NCI-H187 treated with DMSO at 0.1 percent for 48 hours (cell line): ENCODE data around the gene SLC38A8.
A peak's percentile ranks its signal among the peaks of the same experiment; 100 is the strongest.

Experiments
- DNase-seq: peaks from one replicate; lab custom pipeline; 2025; lab: John Stamatoyannopoulos, UW

SLC38A8 gene

GRCh38 chr16:84068783-84069462 lies 26.3 kb upstream of the SLC38A8 start:
- no peak for DNase-seq

- no peak for DNase-seq
Measured at GRCh38 chr16:84068041-84068440, 25.4 kb upstream of the SLC38A8 start.

- no peak for DNase-seq
Measured at GRCh38 chr16:84067640-84068039, 25.0 kb upstream of the SLC38A8 start.

DNA sequence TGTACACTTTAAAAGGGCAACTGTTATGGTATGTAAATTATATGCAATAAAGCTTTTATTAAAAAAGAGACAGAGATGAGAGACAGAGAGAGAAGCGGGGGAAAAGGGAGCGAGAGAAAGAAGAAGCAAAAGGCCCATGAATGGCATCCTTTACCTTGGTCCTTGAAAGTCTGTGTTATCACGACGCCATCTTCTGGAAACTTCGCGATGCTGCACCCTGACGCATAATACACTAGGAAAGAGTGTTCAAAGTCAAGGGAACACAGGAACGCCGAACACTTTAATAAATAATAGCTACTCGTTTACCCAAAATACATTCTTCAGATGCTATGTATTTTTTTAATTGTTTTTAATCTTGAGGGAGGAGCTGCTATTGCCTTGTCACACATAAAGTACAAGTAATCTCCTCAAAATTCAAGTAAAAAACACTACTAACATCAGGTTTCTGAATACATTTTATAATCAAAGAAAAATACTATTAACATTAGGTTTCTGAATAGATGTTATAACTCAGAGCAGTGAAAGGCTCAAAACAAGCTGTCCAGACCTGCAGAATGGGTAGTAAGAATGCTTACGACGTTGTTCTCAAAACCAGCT lies 23.0 kb upstream of the SLC38A8 start:
- DNase-seq: no peak

DNA sequence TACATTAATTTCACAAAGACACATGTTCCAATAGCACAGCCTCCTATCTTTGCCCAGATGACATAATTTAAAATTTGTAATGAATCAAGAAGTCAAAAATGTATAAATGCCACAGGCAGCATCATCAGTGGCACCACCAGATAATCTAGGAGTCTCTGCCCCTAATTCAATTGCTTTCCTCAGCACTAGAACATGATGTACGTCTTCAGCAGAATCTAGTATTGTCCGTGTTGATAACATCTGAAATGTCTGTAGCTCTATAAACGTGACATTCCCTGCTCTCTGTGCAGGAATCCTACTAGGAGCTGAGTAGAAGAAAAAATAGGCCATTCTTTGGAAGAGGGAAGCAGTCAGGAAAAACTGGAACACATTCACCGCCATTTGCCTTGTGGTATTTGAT lies 21.4 kb upstream of the SLC38A8 start:
- no peak for DNase-seq

DNA sequence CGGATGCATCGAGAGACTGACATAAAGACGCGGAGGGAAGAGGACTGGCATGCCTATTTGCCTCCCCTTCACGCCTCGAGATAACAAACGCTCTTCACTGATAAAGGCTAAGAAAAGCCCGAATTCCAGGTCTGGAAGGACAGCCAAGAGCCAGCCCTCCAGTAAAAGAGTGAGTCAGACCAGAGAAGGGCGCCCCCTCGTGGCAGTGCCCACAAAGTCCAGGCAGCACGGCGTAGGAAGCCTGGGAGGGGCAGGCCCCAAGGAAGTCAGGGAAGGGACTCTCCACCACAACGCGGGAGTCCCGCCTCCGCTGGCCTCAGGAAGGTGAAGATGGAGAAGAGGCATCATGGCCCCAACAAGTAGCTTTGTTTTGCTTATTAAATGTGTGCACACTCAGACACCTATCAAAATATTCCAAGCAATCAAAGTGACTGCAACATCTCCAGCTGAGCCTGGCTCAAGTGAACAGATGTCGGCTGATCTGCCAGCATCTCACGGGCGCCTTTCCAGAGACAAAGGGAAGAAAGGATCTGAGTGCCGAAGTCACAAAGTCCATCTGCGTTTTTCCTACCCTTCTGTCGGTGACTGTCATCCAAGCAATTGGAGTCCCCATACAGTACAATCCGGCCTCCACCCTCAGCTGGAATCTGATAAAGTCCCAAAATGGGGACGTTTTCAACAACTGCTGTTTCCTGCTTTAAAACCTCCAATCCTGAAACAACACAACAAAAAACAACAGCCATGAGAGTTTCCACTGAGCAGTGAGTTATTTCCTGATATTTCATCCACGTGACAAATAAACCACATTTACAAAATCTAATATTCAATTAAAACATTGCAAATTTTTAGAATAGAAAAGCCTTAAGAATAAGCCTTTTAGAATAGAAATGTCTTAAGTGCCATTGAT lies 20.4 kb upstream of the SLC38A8 start:
- DNase-seq: no peak

DNA sequence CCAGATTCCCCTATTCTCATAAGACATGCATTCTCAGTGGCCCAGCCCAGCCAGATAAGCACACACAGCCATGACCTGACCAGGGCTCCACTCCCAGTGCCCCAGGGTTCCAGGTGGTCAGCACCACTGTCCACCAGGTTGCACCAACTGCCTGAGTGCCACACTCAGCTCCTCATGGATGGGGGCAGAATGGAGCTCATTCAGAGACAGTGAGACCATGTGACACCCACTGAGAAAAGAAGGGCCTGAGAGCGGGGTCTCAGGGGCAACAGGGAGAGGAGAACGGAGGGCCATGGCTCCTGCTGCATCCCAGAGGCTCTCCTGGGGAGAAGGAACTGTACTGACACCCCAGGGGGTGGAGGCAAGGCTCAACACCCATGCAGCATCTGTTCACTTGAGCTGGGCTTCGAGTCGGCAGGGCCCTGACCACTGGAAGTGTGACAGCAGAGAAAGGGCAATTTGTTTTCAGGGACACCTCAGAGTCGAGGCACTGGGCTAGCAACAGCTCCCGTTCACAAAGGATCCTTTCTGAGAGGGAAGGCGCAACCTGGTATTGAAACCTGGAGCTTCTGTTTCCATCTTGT lies 18.7 kb upstream of the SLC38A8 start:
- no peak for DNase-seq

DNA sequence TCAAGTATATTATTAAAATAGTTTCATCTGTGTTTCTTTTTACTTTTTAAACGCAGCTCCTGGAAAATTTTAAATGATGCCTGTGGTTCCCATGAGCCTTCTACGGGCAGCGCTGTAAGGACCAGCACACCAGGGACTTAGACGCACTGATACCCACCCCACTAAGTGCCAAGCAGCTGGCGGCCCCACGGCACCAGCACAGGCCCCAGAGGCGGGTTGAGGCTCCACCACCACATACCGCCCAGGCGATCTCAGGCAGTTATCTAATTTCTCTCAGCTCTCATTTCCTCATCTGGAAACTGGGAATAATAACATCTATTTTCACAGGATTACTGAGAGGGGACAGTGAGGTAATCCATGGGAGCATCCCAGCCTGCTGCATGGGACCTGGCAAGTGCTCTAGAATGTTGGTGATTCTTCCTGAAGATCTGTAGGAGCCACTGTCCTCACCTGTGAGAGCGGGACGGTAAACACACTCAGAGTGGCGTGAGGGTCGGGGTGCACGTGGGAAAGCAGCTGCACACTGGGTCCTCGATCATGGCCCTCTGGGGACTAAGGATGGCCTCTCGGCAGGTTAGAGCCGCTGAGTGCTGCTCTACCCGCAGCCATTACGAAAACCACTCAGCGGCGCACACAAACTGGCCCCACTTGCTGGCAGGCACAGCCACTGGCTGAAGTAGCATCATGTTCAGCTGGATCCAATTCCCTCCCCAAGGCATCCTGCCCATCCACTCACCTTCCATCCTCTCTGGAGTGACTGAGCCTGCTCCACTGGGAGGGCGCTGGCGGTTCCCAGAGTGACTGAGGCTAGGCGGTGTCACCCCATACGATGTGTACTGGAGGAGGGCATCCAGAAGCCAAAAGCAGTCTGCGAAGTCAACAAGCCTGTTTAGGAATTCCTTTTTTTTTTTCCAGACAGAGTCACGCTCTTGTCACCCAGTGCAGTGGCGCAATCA lies 17.6 kb upstream of the SLC38A8 start:
- DNase-seq: peak; percentile 36

GRCh38 chr16:84059111-84059510 lies 16.5 kb upstream of the SLC38A8 start:
- DNase-seq: no peak

DNA sequence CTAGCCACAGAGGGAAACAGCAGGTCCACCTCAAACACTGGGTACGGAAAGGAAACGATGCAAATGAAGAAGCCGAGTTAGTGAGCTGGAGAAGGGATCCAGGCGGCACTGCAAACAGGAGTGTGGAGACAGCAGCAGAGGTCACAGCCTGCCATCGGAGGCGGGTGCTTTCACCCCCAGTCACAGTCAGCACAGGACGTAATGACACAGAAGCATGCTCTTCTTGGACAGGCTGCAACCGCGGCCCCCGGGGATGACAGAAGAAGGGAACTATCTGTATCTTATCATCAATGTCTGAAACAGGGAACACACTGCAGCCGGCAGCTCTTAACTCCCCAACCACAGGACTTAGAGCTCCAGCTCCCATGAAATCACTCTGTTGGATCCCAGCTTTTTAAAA lies 16.1 kb upstream of the SLC38A8 start:
- DNase-seq: no peak

DNA sequence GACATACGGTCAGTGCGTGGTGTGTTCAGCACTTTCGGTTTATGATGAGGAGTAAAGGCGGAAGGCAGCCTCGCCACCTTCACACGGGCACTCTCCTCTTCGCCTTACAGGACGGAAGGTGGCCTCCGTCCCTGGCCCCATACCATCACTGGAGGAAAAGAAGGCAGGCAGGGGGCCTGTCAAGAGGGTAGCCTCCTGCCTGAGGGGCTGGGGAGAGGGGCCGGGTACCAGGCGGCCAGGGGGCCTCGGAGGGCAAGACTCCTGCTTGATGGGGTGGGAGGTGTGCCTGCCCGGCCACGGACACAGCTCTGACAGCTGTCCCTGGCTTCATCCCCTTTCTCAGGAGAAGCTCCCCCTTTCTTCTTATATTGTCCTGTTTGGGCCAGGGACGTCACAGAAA lies 15.6 kb upstream of the SLC38A8 start:
- DNase-seq: no peak

DNA sequence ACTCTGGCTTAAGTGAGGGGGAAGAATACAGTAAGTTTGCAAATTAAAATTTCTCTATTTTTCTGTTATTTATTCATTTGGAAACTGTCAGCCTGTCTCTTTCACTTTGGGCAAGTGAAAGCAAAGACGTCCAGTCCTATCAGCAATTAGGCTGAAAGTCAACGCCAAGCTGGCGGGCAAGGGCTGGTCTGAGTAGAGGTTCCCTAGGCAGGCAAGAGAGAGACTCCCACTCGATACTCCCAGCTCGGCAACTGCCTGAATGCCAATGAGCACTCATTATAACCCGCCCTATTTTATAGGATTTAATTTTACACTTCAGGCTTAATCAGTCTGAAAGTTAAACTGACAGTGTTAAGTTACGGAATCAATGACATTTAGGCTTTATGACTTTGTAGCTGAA lies 14.3 kb upstream of the SLC38A8 start:
- no peak for DNase-seq

DNA sequence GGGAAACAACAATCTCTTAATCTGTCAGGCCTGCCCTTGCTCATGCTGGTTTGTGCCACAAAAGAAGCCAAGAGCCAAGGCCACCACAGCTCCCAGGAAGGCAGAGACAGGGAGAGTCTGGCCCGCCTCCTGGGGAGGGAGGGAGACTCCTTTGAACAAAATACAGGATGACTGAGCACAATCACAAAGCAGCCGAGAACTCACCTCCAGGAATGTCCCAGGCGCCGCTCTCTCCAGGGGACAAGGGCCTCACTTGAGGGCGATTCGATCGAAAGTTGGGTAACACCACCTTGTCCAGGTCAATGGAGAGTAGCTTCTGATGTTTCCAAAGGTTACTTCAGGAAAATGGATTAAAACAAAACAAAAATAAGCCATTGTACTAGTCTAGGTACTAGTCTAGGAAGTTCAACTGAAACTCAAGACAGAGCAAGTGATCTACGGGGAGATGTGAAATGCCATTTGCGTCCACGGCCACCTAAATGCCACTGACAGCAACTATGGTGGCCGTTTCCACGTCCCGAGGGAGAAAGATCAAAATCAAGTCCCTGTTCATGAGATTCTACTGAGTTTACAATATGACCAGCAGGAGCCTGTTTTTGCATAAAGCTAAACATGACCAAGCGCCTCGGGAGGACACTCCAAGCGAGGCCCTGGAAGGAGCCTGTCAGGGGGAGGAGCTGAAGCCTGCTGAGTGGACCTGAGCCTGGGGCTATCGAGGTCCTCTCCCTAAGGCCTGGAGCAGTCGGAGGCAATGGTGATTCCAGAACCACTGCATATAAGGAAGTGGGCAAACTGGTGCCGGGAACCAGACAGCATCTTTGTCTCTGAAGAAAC lies 13.4 kb upstream of the SLC38A8 start:
- no peak for DNase-seq

DNA sequence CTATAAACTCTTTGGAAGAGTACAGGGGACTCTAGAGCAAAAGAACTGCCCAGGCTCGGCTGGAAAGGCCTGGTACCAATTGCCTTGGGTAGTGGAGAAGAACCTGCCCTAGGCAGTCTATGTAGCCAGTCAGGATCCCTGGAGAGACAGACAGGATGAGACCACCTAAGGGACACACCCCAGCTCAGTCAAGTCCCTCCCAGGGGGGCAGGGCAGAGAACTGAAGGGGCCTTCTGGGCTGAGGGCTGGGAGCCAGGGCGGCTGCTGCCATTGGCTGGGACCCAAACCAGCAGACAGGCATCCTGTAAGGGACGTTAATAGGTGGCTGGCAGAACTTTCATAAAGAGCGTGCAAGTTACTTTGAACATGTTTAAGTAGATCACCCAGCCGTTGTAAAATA lies 12.8 kb upstream of the SLC38A8 start:
- DNase-seq: no peak

DNA sequence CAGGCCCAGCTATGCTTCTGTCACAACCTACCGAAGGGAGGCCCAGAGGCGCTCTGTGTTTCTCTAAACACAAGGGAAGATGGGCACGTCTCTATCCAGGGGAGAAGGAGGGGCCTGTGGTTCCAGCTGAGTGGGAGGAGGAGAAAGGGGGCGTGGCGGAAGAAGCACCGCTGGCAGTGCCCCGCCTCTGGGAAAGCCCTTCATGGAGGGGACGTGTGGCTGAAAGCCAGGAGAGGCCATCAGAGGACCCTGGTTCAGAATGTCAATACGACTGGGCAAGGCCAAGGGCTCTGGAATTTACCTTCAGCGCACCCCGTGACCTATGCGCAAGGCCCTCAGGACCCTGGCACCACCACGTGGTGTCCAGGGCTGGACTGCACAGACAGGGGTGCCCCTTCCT lies 12.3 kb upstream of the SLC38A8 start:
- DNase-seq: no peak

GRCh38 chr16:84054271-84054670 lies 11.7 kb upstream of the SLC38A8 start:
- no peak for DNase-seq

GRCh38 chr16:84053237-84053636 lies 10.6 kb upstream of the SLC38A8 start:
- no peak for DNase-seq

- no peak for DNase-seq
Measured at GRCh38 chr16:84052071-84052622, 9.6 kb upstream of the SLC38A8 start.

GRCh38 chr16:84050316-84050715 lies 7.7 kb upstream of the SLC38A8 start:
- DNase-seq: no peak

- no peak for DNase-seq
Measured at GRCh38 chr16:84049403-84050060, 6.9 kb upstream of the SLC38A8 start.
